Neural progenitor cell (in vitro differentiated cells): Measurements from ENCODE around the gene KIR3DL3.

Experiments used
- EZH2 ChIP-seq: fragments of 200-600 bp; sonication (generic); IDR thresholded peaks from 2 replicates; pipeline ENCODE4 v1.6.1; 2017; ENCODE audit warnings: antibody characterized with exemption, mild to moderate bottlenecking, moderate library complexity
- TF ChIP-seq, protein P1 (sequence below): fragments of 200-600 bp; sonication (generic); IDR thresholded peaks from 2 replicates; pipeline ENCODE4 v1.5.1; 2017; ENCODE audit warnings: antibody characterized with exemption, mild to moderate bottlenecking

DNA sequence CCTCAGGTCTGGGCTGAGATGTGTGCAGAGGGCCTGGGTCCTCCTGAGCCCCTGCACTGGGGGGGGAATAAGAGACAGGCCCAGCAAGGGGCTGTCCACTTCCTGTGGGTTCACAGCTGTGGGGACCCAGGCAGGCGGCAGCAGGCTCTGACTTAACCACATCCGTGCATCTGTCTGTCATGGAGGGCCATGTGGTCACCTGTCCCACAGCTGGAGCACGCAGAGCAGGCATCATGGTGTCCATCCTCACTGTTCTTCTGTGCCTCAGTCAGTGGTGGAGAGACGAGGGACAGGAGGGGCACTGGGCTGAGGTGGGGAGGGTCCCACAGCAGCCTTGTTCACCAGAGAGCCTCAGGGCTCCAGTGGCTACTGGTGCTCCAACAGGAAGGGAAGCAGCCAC is 16.3 kb upstream of the KIR3DL3 start:
- TF ChIP-seq, protein P1, sequence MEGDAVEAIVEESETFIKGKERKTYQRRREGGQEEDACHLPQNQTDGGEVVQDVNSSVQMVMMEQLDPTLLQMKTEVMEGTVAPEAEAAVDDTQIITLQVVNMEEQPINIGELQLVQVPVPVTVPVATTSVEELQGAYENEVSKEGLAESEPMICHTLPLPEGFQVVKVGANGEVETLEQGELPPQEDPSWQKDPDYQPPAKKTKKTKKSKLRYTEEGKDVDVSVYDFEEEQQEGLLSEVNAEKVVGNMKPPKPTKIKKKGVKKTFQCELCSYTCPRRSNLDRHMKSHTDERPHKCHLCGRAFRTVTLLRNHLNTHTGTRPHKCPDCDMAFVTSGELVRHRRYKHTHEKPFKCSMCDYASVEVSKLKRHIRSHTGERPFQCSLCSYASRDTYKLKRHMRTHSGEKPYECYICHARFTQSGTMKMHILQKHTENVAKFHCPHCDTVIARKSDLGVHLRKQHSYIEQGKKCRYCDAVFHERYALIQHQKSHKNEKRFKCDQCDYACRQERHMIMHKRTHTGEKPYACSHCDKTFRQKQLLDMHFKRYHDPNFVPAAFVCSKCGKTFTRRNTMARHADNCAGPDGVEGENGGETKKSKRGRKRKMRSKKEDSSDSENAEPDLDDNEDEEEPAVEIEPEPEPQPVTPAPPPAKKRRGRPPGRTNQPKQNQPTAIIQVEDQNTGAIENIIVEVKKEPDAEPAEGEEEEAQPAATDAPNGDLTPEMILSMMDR: no peak
- no peak for TF ChIP-seq EZH2
